Measurements from ENCODE around the gene FAAP20. TPM values are rescaled to one million over a fixed set of nuclear protein-coding genes. Genes with fewer than 3 reads are reported as not detected.

The FAAP20 gene
- total and polyA plus RNA-seq, 4 donors: 5.6 to 31.5 (median 15.7) TPM

DNA sequence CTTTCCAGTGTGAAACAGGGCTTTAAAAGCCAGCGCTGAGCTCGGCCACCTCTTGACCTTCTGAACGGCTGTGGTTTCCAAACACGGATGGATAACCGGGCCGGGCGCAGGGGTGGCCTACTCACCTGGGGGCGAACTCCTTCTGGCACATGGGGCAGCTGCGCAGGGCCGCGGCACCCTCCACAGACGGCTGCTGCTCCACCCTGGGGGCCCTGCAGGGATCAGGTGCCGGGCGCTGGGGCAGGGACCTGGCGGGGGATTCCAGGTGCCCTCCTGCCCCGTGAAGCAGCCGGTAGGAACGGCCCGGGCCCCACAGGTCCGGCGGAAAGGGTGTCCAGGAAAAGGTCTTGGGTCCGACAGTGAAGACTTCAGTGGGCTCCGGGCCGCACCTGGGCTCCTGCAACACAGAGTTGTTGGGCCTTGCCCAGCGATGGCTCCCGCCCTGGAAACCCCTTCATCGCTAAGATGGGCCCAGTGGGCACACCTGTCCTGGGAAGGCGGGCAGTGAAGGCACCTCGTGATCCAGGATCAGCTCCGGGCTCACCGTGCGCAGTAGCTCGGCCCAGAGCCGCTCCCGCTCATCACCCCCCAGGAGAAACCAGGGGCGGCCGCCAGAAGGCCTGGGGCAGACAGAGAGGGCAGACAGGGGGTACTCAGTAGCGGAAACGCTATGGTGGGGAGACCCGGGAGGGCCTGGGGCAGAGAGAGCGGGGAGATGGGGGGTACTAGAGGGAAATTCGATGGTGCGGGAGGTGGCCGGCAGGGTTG lies 874 bp downstream of the FAAP20 start:
- Histone ChIP-seq H3K36me3 (ENCODE audit: control insufficient read depth in 4 of 4, insufficient read depth in 3 of 4, low read depth in 1 of 4, low read length in 3 of 4) (no peaks in the 10 kb centered on the region), H3K27me3 (ENCODE audit: control insufficient read depth in 4 of 4, insufficient read depth in 4 of 4, low read length in 3 of 4) (no peaks in the 10 kb centered on the region), H3K27ac (ENCODE audit: low read depth in 1 of 2, low read length in 2 of 2) (peak overlapping the region; percentile 6 to 25), H3K9me3 (ENCODE audit: control insufficient read depth in 4 of 4, low read length in 3 of 4) (no peaks in the 10 kb centered on the region), H3K4me1 (ENCODE audit: control insufficient read depth in 4 of 4, insufficient read depth in 4 of 4, low read length in 3 of 4) (peaks cover 11 to 34% (median 21%) of the 10 kb centered on the region in 4 donors), H3K9ac (ENCODE audit: low read depth in 1 of 2, low read length in 2 of 2) (no peak overlapping the region), H3K4me3 (ENCODE audit: low read depth in 1 of 3, low read length in 3 of 3) (peak overlapping the region in 1 of 3 donors; percentile 83)
- DNase-seq (ENCODE audit: low spot score): no peak
- TF ChIP-seq TAF1 (conservative IDR thresholded peaks at IDR 0.05) (no peak), NR2F2 (IDR thresholded peaks at IDR 0.05) (no peak), HNF4G (IDR thresholded peaks at IDR 0.05) (no peak), FOXA2 (IDR thresholded peaks at IDR 0.05) (no peak), RAD21 (IDR thresholded peaks at IDR 0.05) (no peak), RXRA (IDR thresholded peaks at IDR 0.05) (no peak), JUND (IDR thresholded peaks at IDR 0.05) (no peak), FOXA1 (IDR thresholded peaks at IDR 0.05) (no peak), YY1 (IDR thresholded peaks at IDR 0.05) (no peak), SP1 (IDR thresholded peaks at IDR 0.05) (no peak), GABPA (IDR thresholded peaks at IDR 0.05 in 1 of 2, conservative IDR thresholded peaks at IDR 0.05 in 1 of 2) (no peak), EGR1 (IDR thresholded peaks at IDR 0.05; ENCODE audit: low read depth in 2 of 2) (no peak), HNF4A (conservative IDR thresholded peaks at IDR 0.05) (no peak)
- TF ChIP-seq, protein P1, sequence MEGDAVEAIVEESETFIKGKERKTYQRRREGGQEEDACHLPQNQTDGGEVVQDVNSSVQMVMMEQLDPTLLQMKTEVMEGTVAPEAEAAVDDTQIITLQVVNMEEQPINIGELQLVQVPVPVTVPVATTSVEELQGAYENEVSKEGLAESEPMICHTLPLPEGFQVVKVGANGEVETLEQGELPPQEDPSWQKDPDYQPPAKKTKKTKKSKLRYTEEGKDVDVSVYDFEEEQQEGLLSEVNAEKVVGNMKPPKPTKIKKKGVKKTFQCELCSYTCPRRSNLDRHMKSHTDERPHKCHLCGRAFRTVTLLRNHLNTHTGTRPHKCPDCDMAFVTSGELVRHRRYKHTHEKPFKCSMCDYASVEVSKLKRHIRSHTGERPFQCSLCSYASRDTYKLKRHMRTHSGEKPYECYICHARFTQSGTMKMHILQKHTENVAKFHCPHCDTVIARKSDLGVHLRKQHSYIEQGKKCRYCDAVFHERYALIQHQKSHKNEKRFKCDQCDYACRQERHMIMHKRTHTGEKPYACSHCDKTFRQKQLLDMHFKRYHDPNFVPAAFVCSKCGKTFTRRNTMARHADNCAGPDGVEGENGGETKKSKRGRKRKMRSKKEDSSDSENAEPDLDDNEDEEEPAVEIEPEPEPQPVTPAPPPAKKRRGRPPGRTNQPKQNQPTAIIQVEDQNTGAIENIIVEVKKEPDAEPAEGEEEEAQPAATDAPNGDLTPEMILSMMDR (IDR thresholded peaks at IDR 0.05; ENCODE audit: low read depth, low read length, missing input control): no peak
- TF ChIP-seq, protein P2, sequence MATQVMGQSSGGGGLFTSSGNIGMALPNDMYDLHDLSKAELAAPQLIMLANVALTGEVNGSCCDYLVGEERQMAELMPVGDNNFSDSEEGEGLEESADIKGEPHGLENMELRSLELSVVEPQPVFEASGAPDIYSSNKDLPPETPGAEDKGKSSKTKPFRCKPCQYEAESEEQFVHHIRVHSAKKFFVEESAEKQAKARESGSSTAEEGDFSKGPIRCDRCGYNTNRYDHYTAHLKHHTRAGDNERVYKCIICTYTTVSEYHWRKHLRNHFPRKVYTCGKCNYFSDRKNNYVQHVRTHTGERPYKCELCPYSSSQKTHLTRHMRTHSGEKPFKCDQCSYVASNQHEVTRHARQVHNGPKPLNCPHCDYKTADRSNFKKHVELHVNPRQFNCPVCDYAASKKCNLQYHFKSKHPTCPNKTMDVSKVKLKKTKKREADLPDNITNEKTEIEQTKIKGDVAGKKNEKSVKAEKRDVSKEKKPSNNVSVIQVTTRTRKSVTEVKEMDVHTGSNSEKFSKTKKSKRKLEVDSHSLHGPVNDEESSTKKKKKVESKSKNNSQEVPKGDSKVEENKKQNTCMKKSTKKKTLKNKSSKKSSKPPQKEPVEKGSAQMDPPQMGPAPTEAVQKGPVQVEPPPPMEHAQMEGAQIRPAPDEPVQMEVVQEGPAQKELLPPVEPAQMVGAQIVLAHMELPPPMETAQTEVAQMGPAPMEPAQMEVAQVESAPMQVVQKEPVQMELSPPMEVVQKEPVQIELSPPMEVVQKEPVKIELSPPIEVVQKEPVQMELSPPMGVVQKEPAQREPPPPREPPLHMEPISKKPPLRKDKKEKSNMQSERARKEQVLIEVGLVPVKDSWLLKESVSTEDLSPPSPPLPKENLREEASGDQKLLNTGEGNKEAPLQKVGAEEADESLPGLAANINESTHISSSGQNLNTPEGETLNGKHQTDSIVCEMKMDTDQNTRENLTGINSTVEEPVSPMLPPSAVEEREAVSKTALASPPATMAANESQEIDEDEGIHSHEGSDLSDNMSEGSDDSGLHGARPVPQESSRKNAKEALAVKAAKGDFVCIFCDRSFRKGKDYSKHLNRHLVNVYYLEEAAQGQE (IDR thresholded peaks at IDR 0.05): no peak
- TF ChIP-seq, protein P3, sequence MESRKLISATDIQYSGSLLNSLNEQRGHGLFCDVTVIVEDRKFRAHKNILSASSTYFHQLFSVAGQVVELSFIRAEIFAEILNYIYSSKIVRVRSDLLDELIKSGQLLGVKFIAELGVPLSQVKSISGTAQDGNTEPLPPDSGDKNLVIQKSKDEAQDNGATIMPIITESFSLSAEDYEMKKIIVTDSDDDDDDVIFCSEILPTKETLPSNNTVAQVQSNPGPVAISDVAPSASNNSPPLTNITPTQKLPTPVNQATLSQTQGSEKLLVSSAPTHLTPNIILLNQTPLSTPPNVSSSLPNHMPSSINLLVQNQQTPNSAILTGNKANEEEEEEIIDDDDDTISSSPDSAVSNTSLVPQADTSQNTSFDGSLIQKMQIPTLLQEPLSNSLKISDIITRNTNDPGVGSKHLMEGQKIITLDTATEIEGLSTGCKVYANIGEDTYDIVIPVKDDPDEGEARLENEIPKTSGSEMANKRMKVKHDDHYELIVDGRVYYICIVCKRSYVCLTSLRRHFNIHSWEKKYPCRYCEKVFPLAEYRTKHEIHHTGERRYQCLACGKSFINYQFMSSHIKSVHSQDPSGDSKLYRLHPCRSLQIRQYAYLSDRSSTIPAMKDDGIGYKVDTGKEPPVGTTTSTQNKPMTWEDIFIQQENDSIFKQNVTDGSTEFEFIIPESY (IDR thresholded peaks at IDR 0.05): no peak
- TF ChIP-seq, protein P4, sequence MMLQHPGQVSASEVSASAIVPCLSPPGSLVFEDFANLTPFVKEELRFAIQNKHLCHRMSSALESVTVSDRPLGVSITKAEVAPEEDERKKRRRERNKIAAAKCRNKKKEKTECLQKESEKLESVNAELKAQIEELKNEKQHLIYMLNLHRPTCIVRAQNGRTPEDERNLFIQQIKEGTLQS (IDR thresholded peaks at IDR 0.05): no peak
- TF ChIP-seq, protein P5, sequence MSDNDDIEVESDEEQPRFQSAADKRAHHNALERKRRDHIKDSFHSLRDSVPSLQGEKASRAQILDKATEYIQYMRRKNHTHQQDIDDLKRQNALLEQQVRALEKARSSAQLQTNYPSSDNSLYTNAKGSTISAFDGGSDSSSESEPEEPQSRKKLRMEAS (IDR thresholded peaks at IDR 0.05): no peak
- WGBS: 55% methylated on average over 44 of the region's 44 CpGs
